Measurements from ENCODE around the gene ELP2. TPM values are rescaled to one million over a fixed set of nuclear protein-coding genes. Genes with fewer than 3 reads are reported as not detected.
A peak's percentile ranks its signal among the peaks of the same experiment; 100 is the strongest.
"Not testable (repeated sequence)": the region's sequence is repeated elsewhere in the genome, so short reads cannot be mapped to it uniquely, and the experiment has no call there.

ELP2 gene
- total and polyA plus RNA-seq, 7 experiments from 2014 or later = 77.4 to 177 (median 123) TPM

GRCh38 chr18:36157441-36157840 lies 27.7 kb downstream of the ELP2 start:
- ATAC-seq = no peak
- Mint-ChIP-seq H3K27ac (peak overlapping the region in 4 of 9 donors; percentile 18 to 72 (median 50)), H3K4me1 (peaks cover 7 to 50% (median 21%) of the 10 kb centered on the region in 7 donors), H3K9me3 (no peaks in the 10 kb centered on the region), H3K27me3 (no peaks in the 10 kb centered on the region), H3K4me3 (no peak overlapping the region), H3K36me3 (peaks cover 28 to 62% (median 36%) of the 10 kb centered on the region in 5 donors)
- H3K36me3 ChIP-seq (ENCODE audit: control insufficient read depth in 2 of 3, insufficient read depth in 3 of 3, low read length in 3 of 3) = peaks cover 16 to 91% (median 25%) of the 10 kb centered on the region in 3 experiments
- CTCF ChIA-PET = interaction anchor here (0.6 kb wide), 1 partner anchor 167 kb away, joined by 3 read pairs; no protein-coding TSS in a partner anchor
- intact Hi-C loops (cut with micrococcal nuclease) = no loop called here
- no peak overlapping the region for H3K27ac ChIP-seq (ENCODE audit: low read depth, low read length)
- H3K9me3 ChIP-seq (ENCODE audit: control insufficient read depth in 2 of 3, low read length in 3 of 3) = no peaks in the 10 kb centered on the region
- POLR2A ChIA-PET = interaction anchor here (0.8 kb wide), 1 partner anchor 28 kb away, joined by 3 read pairs; the partner anchor contains the start of gene SLC39A6
- H3K27me3 ChIP-seq (ENCODE audit: control insufficient read depth in 2 of 2, insufficient read depth in 2 of 2, low read length in 2 of 2) = no peaks in the 10 kb centered on the region
- H3K4me3 ChIP-seq (ENCODE audit: low read length) = no peak overlapping the region
- DNase-seq = no peak
- no peaks in the 10 kb centered on the region for H3K4me1 ChIP-seq (ENCODE audit: control insufficient read depth in 2 of 2, insufficient read depth in 2 of 2, low read length in 2 of 2)

DNA sequence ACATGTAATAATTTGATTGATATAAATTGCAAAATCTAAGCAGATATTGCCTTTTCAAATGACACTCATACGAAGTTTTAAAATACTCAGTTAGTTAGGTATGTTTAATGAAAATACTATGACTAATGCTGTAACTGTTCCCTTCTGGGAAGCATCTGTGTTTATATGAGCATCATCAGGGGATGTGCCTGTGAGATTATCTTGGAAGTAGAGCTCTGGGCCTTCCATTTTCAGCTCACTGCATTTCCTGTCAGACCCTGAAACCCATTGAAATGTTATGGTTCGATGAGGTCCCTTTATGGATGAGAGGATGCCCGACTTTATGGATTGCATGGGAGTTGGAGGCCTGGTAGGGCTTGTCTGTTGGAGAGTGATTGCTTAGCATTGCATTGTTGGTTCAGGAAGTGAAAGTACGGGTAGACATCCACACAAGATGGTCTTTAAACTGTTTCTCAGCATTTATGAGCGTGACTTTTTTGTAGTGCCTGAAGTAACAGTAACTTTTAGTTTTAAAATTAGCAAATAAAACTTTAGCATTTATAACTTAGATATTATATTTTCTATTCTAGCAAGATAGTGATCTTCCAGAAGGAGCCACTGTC lies 28.7 kb downstream of the ELP2 start:
- Mint-ChIP-seq H3K27me3 (no peaks in the 10 kb centered on the region), H3K36me3 (peaks cover 22 to 60% (median 36%) of the 10 kb centered on the region in 5 donors), H3K4me1 (peaks cover 7 to 45% (median 21%) of the 10 kb centered on the region in 7 donors), H3K4me3 (no peak overlapping the region), H3K27ac (peak overlapping the region in 5 of 9 donors; percentile 9 to 67 (median 46)), H3K9me3 (no peaks in the 10 kb centered on the region)
- Histone ChIP-seq H3K9me3 (ENCODE audit: control insufficient read depth in 2 of 3, low read length in 3 of 3) (no peaks in the 10 kb centered on the region), H3K4me3 (ENCODE audit: low read length) (no peak overlapping the region), H3K27ac (ENCODE audit: low read depth, low read length) (no peak overlapping the region), H3K27me3 (ENCODE audit: control insufficient read depth in 2 of 2, insufficient read depth in 2 of 2, low read length in 2 of 2) (no peaks in the 10 kb centered on the region), H3K4me1 (ENCODE audit: control insufficient read depth in 2 of 2, insufficient read depth in 2 of 2, low read length in 2 of 2) (no peaks in the 10 kb centered on the region), H3K36me3 (ENCODE audit: control insufficient read depth in 2 of 3, insufficient read depth in 3 of 3, low read length in 3 of 3) (peaks cover 9 to 83% (median 25%) of the 10 kb centered on the region in 3 experiments)
- no peak for DNase-seq
- no peak for ATAC-seq
- intact Hi-C loops (cut with micrococcal nuclease) = no loop called here
- POLR2A ChIA-PET = no interaction called here
- CTCF ChIA-PET = interaction anchor here (0.6 kb wide), 1 partner anchor 442 kb away, joined by 3 read pairs; no protein-coding TSS in a partner anchor

DNA sequence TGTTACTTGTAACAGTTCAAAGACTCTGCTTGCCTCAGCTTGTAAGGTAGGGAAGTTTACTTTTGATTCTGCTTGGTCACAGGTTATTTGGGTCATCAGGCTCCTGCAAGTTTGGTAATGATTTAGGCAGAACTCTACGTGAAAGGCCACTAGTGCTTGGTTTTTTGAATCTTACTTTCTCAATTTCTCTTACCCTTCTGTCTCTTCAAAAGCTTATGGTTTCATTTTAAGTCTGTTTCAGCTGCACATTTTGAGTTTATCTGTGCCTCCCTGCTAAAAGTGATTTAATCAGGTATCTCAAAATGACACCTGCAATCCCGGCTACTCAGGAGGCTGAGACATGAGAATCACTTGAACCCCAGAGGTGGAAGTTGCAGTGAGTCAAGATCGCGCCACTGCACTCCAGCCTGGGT lies 31.3 kb downstream of the ELP2 start:
- intact Hi-C loops (cut with micrococcal nuclease) = loop anchor here in 1 of 2 donors (5.0 kb wide), 1 partner anchor 34 kb away; the partner anchor contains the start of genes ELP2 and SLC39A6
- H3K27ac Mint-ChIP-seq = peak overlapping the region in 1 of 9 donors; percentile 30
- ATAC-seq (no peak), DNase-seq (no peak)
- H3K9me3 Mint-ChIP-seq = no peaks in the 10 kb centered on the region
- no peak overlapping the region for H3K4me3 Mint-ChIP-seq
- POLR2A ChIA-PET = interaction anchor here (0.6 kb wide), 1 partner anchor 32 kb away, joined by 4 read pairs; no protein-coding TSS in a partner anchor
- no peaks in the 10 kb centered on the region for H3K27me3 Mint-ChIP-seq
- CTCF ChIA-PET = no interaction called here
- H3K27me3 ChIP-seq (ENCODE audit: control insufficient read depth in 2 of 2, insufficient read depth in 2 of 2, low read length in 2 of 2) = no peaks in the 10 kb centered on the region
- no peak overlapping the region for H3K27ac ChIP-seq (ENCODE audit: low read depth, low read length)
- H3K9me3 ChIP-seq (ENCODE audit: control insufficient read depth in 2 of 3, low read length in 3 of 3) = no peaks in the 10 kb centered on the region
- no peaks in the 10 kb centered on the region for H3K4me1 ChIP-seq (ENCODE audit: control insufficient read depth in 2 of 2, insufficient read depth in 2 of 2, low read length in 2 of 2)
- peaks cover 8 to 84% (median 13%) of the 10 kb centered on the region in 3 experiments for H3K36me3 ChIP-seq (ENCODE audit: control insufficient read depth in 2 of 3, insufficient read depth in 3 of 3, low read length in 3 of 3)
- H3K36me3 Mint-ChIP-seq = peaks cover 13 to 67% (median 42%) of the 10 kb centered on the region in 5 donors
- no peak overlapping the region for H3K4me3 ChIP-seq (ENCODE audit: low read length)
- H3K4me1 Mint-ChIP-seq = peaks cover 7 to 39% (median 21%) of the 10 kb centered on the region in 7 donors

- intact Hi-C loops (cut with micrococcal nuclease) = loop anchor here in 1 of 2 donors (5.0 kb wide), 1 partner anchor 36 kb away; the partner anchor contains the start of genes ELP2 and SLC39A6
- ATAC-seq (no peak), DNase-seq (no peak)
- Histone ChIP-seq H3K9me3 (ENCODE audit: control insufficient read depth in 2 of 3, low read length in 3 of 3) (no peaks in the 10 kb centered on the region), H3K27me3 (ENCODE audit: control insufficient read depth in 2 of 2, insufficient read depth in 2 of 2, low read length in 2 of 2) (no peaks in the 10 kb centered on the region), H3K27ac (ENCODE audit: low read depth, low read length) (no peak overlapping the region), H3K4me3 (ENCODE audit: low read length) (no peak overlapping the region), H3K36me3 (ENCODE audit: control insufficient read depth in 2 of 3, insufficient read depth in 3 of 3, low read length in 3 of 3) (peaks cover 12 to 76% (median 15%) of the 10 kb centered on the region in 3 experiments), H3K4me1 (ENCODE audit: control insufficient read depth in 2 of 2, insufficient read depth in 2 of 2, low read length in 2 of 2) (no peaks in the 10 kb centered on the region)
- Mint-ChIP-seq H3K9me3 (no peaks in the 10 kb centered on the region), H3K36me3 (peaks cover 13 to 61% (median 38%) of the 10 kb centered on the region in 5 donors), H3K27ac (peak overlapping the region in 1 of 9 donors; percentile 40), H3K4me3 (no peak overlapping the region), H3K27me3 (no peaks in the 10 kb centered on the region), H3K4me1 (peaks cover 4 to 26% (median 13%) of the 10 kb centered on the region in 7 donors)
- ChIA-PET CTCF (no interaction called here), POLR2A (no interaction called here)
Observed at GRCh38 chr18:36162981-36163380, 33.3 kb downstream of the ELP2 start.

- DNase-seq = no peak
- peaks cover 8 to 75% (median 14%) of the 10 kb centered on the region in 3 experiments for H3K36me3 ChIP-seq (ENCODE audit: control insufficient read depth in 2 of 3, insufficient read depth in 3 of 3, low read length in 3 of 3)
- no peak for ATAC-seq
Observed at GRCh38 chr18:36167692-36168218, 38.1 kb downstream of the ELP2 start.

GRCh38 chr18:36168296-36168695 lies 38.6 kb downstream of the ELP2 start:
- H3K36me3 Mint-ChIP-seq = peaks cover 0 to 55% (median 33%) of the 10 kb centered on the region in 5 donors
- DNase-seq = not testable (repeated sequence)

More at GRCh38 chr18:36167692-36168218, 38.1 kb downstream of the ELP2 start:
- H3K9me3 Mint-ChIP-seq = no peaks in the 10 kb centered on the region
- no peak overlapping the region for H3K4me3 Mint-ChIP-seq
- no peaks in the 10 kb centered on the region for H3K27me3 Mint-ChIP-seq
- CTCF ChIA-PET = no interaction called here
- Histone ChIP-seq H3K9me3 (ENCODE audit: control insufficient read depth in 2 of 3, low read length in 3 of 3) (no peaks in the 10 kb centered on the region), H3K27ac (ENCODE audit: low read depth, low read length) (no peak overlapping the region), H3K27me3 (ENCODE audit: control insufficient read depth in 2 of 2, insufficient read depth in 2 of 2, low read length in 2 of 2) (no peaks in the 10 kb centered on the region), H3K4me3 (ENCODE audit: low read length) (no peak overlapping the region), H3K4me1 (ENCODE audit: control insufficient read depth in 2 of 2, insufficient read depth in 2 of 2, low read length in 2 of 2) (no peaks in the 10 kb centered on the region)
- intact Hi-C loops (cut with micrococcal nuclease) = no loop called here
- POLR2A ChIA-PET = no interaction called here
- peaks cover 0 to 59% (median 34%) of the 10 kb centered on the region in 5 donors for H3K36me3 Mint-ChIP-seq
- H3K4me1 Mint-ChIP-seq = peaks cover 0 to 7% (median 0%) of the 10 kb centered on the region in 7 donors
- no peak overlapping the region for H3K27ac Mint-ChIP-seq

More at GRCh38 chr18:36168296-36168695, 38.6 kb downstream of the ELP2 start:
- intact Hi-C loops (cut with micrococcal nuclease); H3K27me3 Mint-ChIP-seq; H3K4me1 ChIP-seq (ENCODE audit: control insufficient read depth in 2 of 2, insufficient read depth in 2 of 2, low read length in 2 of 2); H3K27me3 ChIP-seq (ENCODE audit: control insufficient read depth in 2 of 2, insufficient read depth in 2 of 2, low read length in 2 of 2); H3K9me3 ChIP-seq (ENCODE audit: control insufficient read depth in 2 of 3, low read length in 3 of 3); H3K9me3 Mint-ChIP-seq; POLR2A ChIA-PET; H3K27ac ChIP-seq (ENCODE audit: low read depth, low read length); CTCF ChIA-PET; H3K4me1 Mint-ChIP-seq; H3K4me3 Mint-ChIP-seq; H3K4me3 ChIP-seq (ENCODE audit: low read length); ATAC-seq: not testable (repeated sequence)
- peak overlapping the region in 1 of 9 donors; percentile 38 for H3K27ac Mint-ChIP-seq
- peaks cover 8 to 80% (median 16%) of the 10 kb centered on the region in 3 experiments for H3K36me3 ChIP-seq (ENCODE audit: control insufficient read depth in 2 of 3, insufficient read depth in 3 of 3, low read length in 3 of 3)
